Keratinocyte (primary cell): ENCODE measurements around the gene ZNF511. TPM values are rescaled to one million over a fixed set of nuclear protein-coding genes. Genes with fewer than 3 reads are reported as not detected.

ENCODE experiments used
- DNase-seq: peaks from one replicate; pipeline ENCODE4 v3.0.0-alpha.2; 2011; ENCODE audit warnings: low read depth, missing footprints, low spot score
- FAIRE-seq: peaks from 2 replicates; lab custom pipeline; 2011; peaks lifted over from hg19 to GRCh38; lab: Jason Lieb, UNC
- H2AFZ ChIP-seq: 2 replicates; pipeline ENCODE4 v1.6.0; 2012; ENCODE audit warnings: low read length, control low read depth, inconsistent platforms; ENCODE audit not compliant: control insufficient read depth
- H3K27ac ChIP-seq: 2 replicates; pipeline ENCODE4 v1.5.1; 2011; ENCODE audit warnings: low read length; ENCODE audit not compliant: control insufficient read depth, insufficient read depth
- H3K27me3 ChIP-seq: 3 replicates; pipeline ENCODE4 v1.6.0; 2011; ENCODE audit warnings: low read length; ENCODE audit not compliant: control insufficient read depth, insufficient read depth; ENCODE audit errors: extremely low read depth
- H3K36me3 ChIP-seq, 2 experiments: 2 replicates in 1 of 2; 3 replicates in 1 of 2; pipeline ENCODE4 v1.5.1; 2011; ENCODE audit warnings: low read length in 2 of 2, mild to moderate bottlenecking in 1 of 2; ENCODE audit not compliant: control insufficient read depth in 2 of 2, insufficient read depth in 2 of 2; ENCODE audit errors: extremely low read depth in 1 of 2
- H3K4me1 ChIP-seq: 3 replicates; pipeline ENCODE4 v1.5.1; 2011; ENCODE audit warnings: low read length; ENCODE audit not compliant: control insufficient read depth, insufficient read depth; ENCODE audit errors: extremely low read depth
- H3K4me2 ChIP-seq: 3 replicates; pipeline ENCODE4 v1.6.0; 2011; ENCODE audit warnings: low read depth, low read length; ENCODE audit not compliant: control insufficient read depth, insufficient read depth; ENCODE audit errors: extremely low read depth
- H3K4me3 ChIP-seq, 3 experiments: fragments of 200-600 bp in 1 of 3; sonication (generic) in 1 of 3; 2 replicates in 2 of 3; 3 replicates in 1 of 3; pipeline ENCODE4 v1.5.1; 2011 to 2016; ENCODE audit warnings: low read length in 3 of 3, mild to moderate bottlenecking in 3 of 3, control low read depth in 2 of 3, inconsistent platforms in 1 of 3, low read depth in 1 of 3, mixed read lengths in 1 of 3, mixed run types in 1 of 3, moderate library complexity in 1 of 3; ENCODE audit not compliant: control insufficient read depth in 2 of 3, insufficient read depth in 2 of 3; ENCODE audit errors: extremely low read depth in 1 of 3
- H3K79me2 ChIP-seq: 2 replicates; pipeline ENCODE4 v1.6.0; 2012; ENCODE audit warnings: low read length; ENCODE audit not compliant: control insufficient read depth, insufficient read depth
- H3K9ac ChIP-seq: 3 replicates; pipeline ENCODE4 v1.6.0; 2011; ENCODE audit warnings: low read length; ENCODE audit not compliant: control insufficient read depth, insufficient read depth; ENCODE audit errors: extremely low read depth
- H3K9me1 ChIP-seq: 3 replicates; pipeline ENCODE4 v1.6.0; 2011; ENCODE audit warnings: low read length; ENCODE audit not compliant: control insufficient read depth, insufficient read depth; ENCODE audit errors: extremely low read depth
- H3K9me3 ChIP-seq: 2 replicates; pipeline ENCODE4 v1.5.1; 2012; ENCODE audit warnings: low read depth, low read length; ENCODE audit not compliant: control insufficient read depth
- H4K20me1 ChIP-seq: 3 replicates; pipeline ENCODE4 v1.6.0; 2011; ENCODE audit warnings: low read length; ENCODE audit not compliant: control insufficient read depth, insufficient read depth; ENCODE audit errors: extremely low read depth
- EZH2 ChIP-seq: IDR thresholded peaks from one replicate; pipeline ENCODE4 v1.6.1; 2012; ENCODE audit warnings: inconsistent platforms, mild to moderate bottlenecking, low read length, moderate library complexity
- dilution Hi-C: fragments of 300-500 bp; cut with MboI; formaldehyde crosslinking; loops from one replicate; pipeline ENCODE4 v1.7.0; 2020; ENCODE audit warnings: low sequenced_read_pairs; ENCODE audit not compliant: extremely low pct_ligation_motif_present
- polyA plus RNA-seq, 5 experiments: library from polyadenylated mRNA; depleted of rRNA in 3 of 5; stranded (reverse) in 3 of 5; stranded (forward) in 1 of 5; unstranded in 1 of 5; fragments of >200 nt; gene quantifications; 1 replicate in 1 of 5; 2 replicates in 3 of 5; 3 replicates in 1 of 5; pipeline versions ENCODE4 v1.2.1 to v1.2.3, GENCODE V29; 2011 to 2012; ENCODE audit warnings: missing spikeins in 2 of 5, low read depth in 1 of 5, low replicate concordance in 1 of 5
- TF ChIP-seq, protein P1 (sequence below), 3 experiments: IDR thresholded peaks in 1 of 3; conservative IDR thresholded peaks in 1 of 3; optimal IDR thresholded peaks in 1 of 3; 2 replicates in 2 of 3; 3 replicates in 1 of 3; pipeline versions ENCODE3 to v1.5.1; 2011; ENCODE audit warnings: low read length in 3 of 3, mild to moderate bottlenecking in 3 of 3, moderate library complexity in 2 of 3, control low read depth in 1 of 3, inconsistent platforms in 1 of 3; ENCODE audit not compliant: insufficient read depth in 2 of 3; ENCODE audit errors: extremely low read depth in 1 of 3

Gene ZNF511
- polyA plus RNA-seq, 1 donor (not counting 4 experiments of a cell fraction or from before 2014, with no cell fraction given), result 20.2 TPM

DNA sequence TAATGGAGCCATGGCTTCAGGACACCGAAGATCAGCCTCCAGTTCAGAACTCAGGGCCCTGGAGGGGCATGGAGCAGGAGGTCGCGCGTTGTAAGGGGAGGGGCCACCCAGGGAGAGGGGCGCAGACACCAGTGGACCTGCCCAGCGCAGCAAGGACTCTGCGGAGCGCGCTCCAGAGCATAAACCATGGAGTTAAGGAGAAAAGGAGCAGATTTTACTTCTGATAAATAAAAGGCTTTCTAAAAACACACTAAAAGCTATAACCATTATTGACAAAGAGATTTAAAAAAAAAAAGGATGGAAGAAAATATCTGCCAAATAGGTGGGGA lies 17.5 kb downstream of the ZNF511 start:
- no peaks in the 10 kb centered on the region for H3K79me2 ChIP-seq
- H3K9me1 ChIP-seq, result no peaks in the 10 kb centered on the region
- no peaks in the 10 kb centered on the region for H3K36me3 ChIP-seq
- DNase-seq (no peak), FAIRE-seq (no peak)
- peak; percentile 78 for TF ChIP-seq EZH2
- TF ChIP-seq, protein P1, sequence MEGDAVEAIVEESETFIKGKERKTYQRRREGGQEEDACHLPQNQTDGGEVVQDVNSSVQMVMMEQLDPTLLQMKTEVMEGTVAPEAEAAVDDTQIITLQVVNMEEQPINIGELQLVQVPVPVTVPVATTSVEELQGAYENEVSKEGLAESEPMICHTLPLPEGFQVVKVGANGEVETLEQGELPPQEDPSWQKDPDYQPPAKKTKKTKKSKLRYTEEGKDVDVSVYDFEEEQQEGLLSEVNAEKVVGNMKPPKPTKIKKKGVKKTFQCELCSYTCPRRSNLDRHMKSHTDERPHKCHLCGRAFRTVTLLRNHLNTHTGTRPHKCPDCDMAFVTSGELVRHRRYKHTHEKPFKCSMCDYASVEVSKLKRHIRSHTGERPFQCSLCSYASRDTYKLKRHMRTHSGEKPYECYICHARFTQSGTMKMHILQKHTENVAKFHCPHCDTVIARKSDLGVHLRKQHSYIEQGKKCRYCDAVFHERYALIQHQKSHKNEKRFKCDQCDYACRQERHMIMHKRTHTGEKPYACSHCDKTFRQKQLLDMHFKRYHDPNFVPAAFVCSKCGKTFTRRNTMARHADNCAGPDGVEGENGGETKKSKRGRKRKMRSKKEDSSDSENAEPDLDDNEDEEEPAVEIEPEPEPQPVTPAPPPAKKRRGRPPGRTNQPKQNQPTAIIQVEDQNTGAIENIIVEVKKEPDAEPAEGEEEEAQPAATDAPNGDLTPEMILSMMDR (optimal IDR thresholded peaks at IDR 0.05 in 1 of 3, IDR thresholded peaks at IDR 0.05 in 1 of 3, conservative IDR thresholded peaks at IDR 0.05 in 1 of 3; ENCODE audit: extremely low read depth in 1 of 3, insufficient read depth in 2 of 3, low read length in 3 of 3), result no peak
- H3K4me3 ChIP-seq, result no peak overlapping the region
- peak overlapping the region; percentile 62 for H3K4me2 ChIP-seq
- H3K27me3 ChIP-seq, result peaks cover 50% of the 10 kb centered on the region
- H3K9me3 ChIP-seq, result no peaks in the 10 kb centered on the region
- peaks cover 8% of the 10 kb centered on the region for H3K4me1 ChIP-seq
- dilution Hi-C loops, result no loop called here
- H3K9ac ChIP-seq, result no peak overlapping the region
- no peaks in the 10 kb centered on the region for H4K20me1 ChIP-seq
- no peak overlapping the region for H2AFZ ChIP-seq
- no peak overlapping the region for H3K27ac ChIP-seq

DNA sequence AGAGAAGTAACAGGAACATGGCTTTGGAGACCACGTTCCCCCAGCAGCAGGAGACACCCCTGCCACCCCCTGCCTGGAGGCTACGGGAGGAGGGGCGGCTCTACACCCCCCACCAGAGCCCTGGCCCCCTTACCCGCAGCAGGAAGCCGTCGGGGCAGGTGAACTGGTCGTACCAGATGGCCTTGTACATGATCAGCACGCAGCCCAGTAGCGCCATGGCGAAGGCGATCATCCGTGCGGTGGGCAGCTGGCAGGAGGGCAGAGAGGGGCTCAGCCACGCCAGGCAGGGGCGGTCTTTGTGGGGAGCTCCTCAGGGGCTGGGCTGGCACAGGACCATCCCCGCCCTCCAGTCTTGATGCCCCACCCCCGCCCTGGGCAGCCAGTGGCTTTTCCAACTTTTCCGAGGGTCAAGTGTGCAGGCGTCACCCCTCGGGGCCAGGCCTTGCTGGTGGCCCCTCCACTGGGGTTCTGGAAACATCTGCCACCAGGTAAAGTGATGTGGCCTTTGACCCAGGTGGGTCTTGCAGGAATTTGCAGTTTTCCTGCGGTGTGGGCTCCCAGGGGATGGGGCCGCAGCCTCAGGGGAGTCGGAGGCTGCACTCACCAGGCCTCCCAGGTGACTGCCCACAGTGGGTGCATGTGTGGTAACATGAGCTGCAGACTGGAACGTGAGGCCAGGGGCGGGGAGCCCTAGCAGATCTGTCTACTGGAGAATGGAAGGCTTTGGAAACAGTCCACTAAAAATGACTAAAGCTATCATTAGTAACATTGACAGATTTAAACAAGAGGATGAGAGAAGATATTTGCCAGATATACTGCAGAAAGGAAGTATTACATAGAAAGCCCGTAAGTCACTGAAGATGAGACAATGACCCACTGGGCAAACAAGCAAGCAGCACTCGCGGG lies 18.3 kb downstream of the ZNF511 start:
- Histone ChIP-seq H4K20me1 (no peaks in the 10 kb centered on the region), H3K4me2 (no peak overlapping the region), H3K27me3 (peaks cover 51% of the 10 kb centered on the region), H3K79me2 (no peaks in the 10 kb centered on the region), H3K9me1 (no peaks in the 10 kb centered on the region), H3K36me3 (no peaks in the 10 kb centered on the region), H3K9me3 (no peaks in the 10 kb centered on the region), H3K4me3 (no peak overlapping the region), H3K4me1 (peaks cover 8% of the 10 kb centered on the region), H2AFZ (no peak overlapping the region), H3K27ac (no peak overlapping the region), H3K9ac (no peak overlapping the region)
- FAIRE-seq, result no peak
- TF ChIP-seq EZH2, result peak; percentile 27
- TF ChIP-seq, protein P1 (optimal IDR thresholded peaks at IDR 0.05 in 1 of 3, IDR thresholded peaks at IDR 0.05 in 1 of 3, conservative IDR thresholded peaks at IDR 0.05 in 1 of 3; ENCODE audit: extremely low read depth in 1 of 3, insufficient read depth in 2 of 3, low read length in 3 of 3), result no peak
- dilution Hi-C loops, result no loop called here
- DNase-seq, result no peak
